Lung (tissue), 13 donors: ENCODE measurements around the gene GCLM. TPM values are rescaled to one million over a fixed set of nuclear protein-coding genes. Genes with fewer than 3 reads are reported as not detected.

Source experiments
- ATAC-seq: fragments of 200-7000 bp; cut with Tn5 transposase; one replicate; pipeline ENCODE4 v1.9.1; 2020; ENCODE audit warnings: moderate number of reproducible peaks; ENCODE audit not compliant: insufficient read depth, low FRiP score
- DNase-seq, 3 donors: peaks; one replicate each; pipeline ENCODE4 v3.0.0-alpha.2; 2013 to 2017
- H3K27ac ChIP-seq, 2 donors: one replicate each; pipeline ENCODE4 v1.5.1; 2013; ENCODE audit warnings: mild to moderate bottlenecking in 2 of 2, moderate library complexity in 2 of 2, control low read depth in 1 of 2, inconsistent platforms in 1 of 2, low read depth in 1 of 2, low read length in 1 of 2
- H3K27me3 ChIP-seq, 3 donors: one replicate each; pipeline ENCODE4 v1.5.1; 2013; ENCODE audit warnings: low read length in 2 of 3; ENCODE audit not compliant: control insufficient read depth in 3 of 3, insufficient read depth in 3 of 3
- H3K36me3 ChIP-seq, 4 donors: one replicate each; pipeline ENCODE4 v1.5.1; 2013; ENCODE audit warnings: low read length in 4 of 4, mild to moderate bottlenecking in 1 of 4, moderate library complexity in 1 of 4; ENCODE audit not compliant: control insufficient read depth in 4 of 4, insufficient read depth in 4 of 4
- H3K4me1 ChIP-seq, 5 donors: one replicate each; pipeline ENCODE4 v1.5.1; 2013; ENCODE audit warnings: low read length in 5 of 5, mild to moderate bottlenecking in 2 of 5, moderate library complexity in 1 of 5; ENCODE audit not compliant: control insufficient read depth in 5 of 5, insufficient read depth in 5 of 5
- H3K4me3 ChIP-seq: one replicate; pipeline ENCODE4 v1.5.1; 2013; ENCODE audit warnings: mild to moderate bottlenecking, control low read depth, moderate library complexity
- H3K9ac ChIP-seq, 2 donors: one replicate each; pipeline ENCODE4 v1.5.1; 2013; ENCODE audit warnings: low read length in 2 of 2, control low read depth in 1 of 2; ENCODE audit not compliant: insufficient read depth in 1 of 2
- H3K9me3 ChIP-seq, 4 donors: one replicate each; pipeline ENCODE4 v1.5.1; 2013; ENCODE audit warnings: low read length in 3 of 4, mild to moderate bottlenecking in 1 of 4, moderate library complexity in 1 of 4; ENCODE audit not compliant: control insufficient read depth in 4 of 4, insufficient read depth in 3 of 4
- CTCF ChIP-seq: IDR thresholded peaks from 2 replicates; pipeline ENCODE4 v1.5.1; 2012; ENCODE audit warnings: mild to moderate bottlenecking; ENCODE audit errors: control extremely low read depth, extremely low read depth
- WGBS, 2 donors: extraction: QIAGEN DNeasy Blood & Tissue Kit; methylation state at CpG; one replicate each; pipeline ENCODE4 v1.1.7; 2013; 5-methylcytosine and 5-hydroxymethylcytosine counted together
- polyA plus RNA-seq, 2 donors: library from polyadenylated mRNA; stranded (reverse); fragments of 200-250 nt; gene quantifications; one replicate each; pipeline ENCODE4 v1.2.1, GENCODE V29; 2013
- small RNA-seq: library from RNA; depleted of rRNA; stranded (forward); fragments of <200 nt; gene quantifications from one replicate; pipeline ENCODE3, GENCODE V24; 2014; ENCODE audit warnings: low replicate concordance
- total RNA-seq, 2 donors: library from RNA; depleted of rRNA in 1 of 2; stranded (reverse); fragments of >200 nt in 1 of 2; gene quantifications; one replicate each; pipeline ENCODE4 v1.2.1, GENCODE V29; 2014 to 2021
- donor health status: control.
- donor health status: control.
- donor health status: Bipolar disorder and iron deficiency.
- donor health status: healthy.
- donor health status: DM: yes; HTN: yes; CAD: no.

The GCLM gene
- total and polyA plus RNA-seq, 4 donors, result 8.7 to 25.7 (median 19.9) TPM

GRCh38 chr1:93837961-93838360 lies 71.3 kb downstream of the GCLM start:
- no peaks in the 10 kb centered on the region for H3K9me3 ChIP-seq
- no peak overlapping the region for H3K27ac ChIP-seq
- ATAC-seq (no peak), DNase-seq (no peak)
- no peak overlapping the region for H3K9ac ChIP-seq
- peaks cover 0 to 3% (median 0%) of the 10 kb centered on the region in 4 donors for H3K36me3 ChIP-seq
- no peak overlapping the region for H3K4me3 ChIP-seq
- WGBS, 2 donors, result 98% methylated on average over 3 of the region's 3 CpGs
- H3K4me1 ChIP-seq, result no peaks in the 10 kb centered on the region
- TF ChIP-seq CTCF, result no peak
- H3K27me3 ChIP-seq, result no peaks in the 10 kb centered on the region

Small RNA genes lying within 50 kb of the gene (small RNA-seq; reads per million reads assigned to genes)
- gene AL117351.2, result not detected
- 0.15 reads per million for gene MIR760

Other genes starting within 250 kb of the GCLM start
- gene BCAR3, start 227.6 kb downstream of the GCLM start, total RNA-seq, result 10 to 100 TPM; 21.3 to 33.3 TPM
- 10 to 100 TPM; 12.2 to 15.1 TPM for gene BCAR3, start 227.6 kb downstream of the GCLM start, polyA plus RNA-seq
- 10 to 100 TPM; 46.5 to 46.9 TPM for gene DNTTIP2, start 30.2 kb downstream of the GCLM start, total RNA-seq
- gene DNTTIP2, start 30.2 kb downstream of the GCLM start, polyA plus RNA-seq, result 10 to 100 TPM; 36.6 to 79.9 TPM
- gene ABCA4, start 211.7 kb upstream of the GCLM start, total RNA-seq, result 1 to 10 TPM in 1 of 2 donors, under 1 TPM in 1; 1.00 to 1.0 TPM
- gene ABCA4, start 211.7 kb upstream of the GCLM start, polyA plus RNA-seq, result under 1 TPM; 0.21 to 0.33 TPM